Ishikawa (cell line): ENCODE data around the gene NAV2.

Source experiments
- CEBPB ChIP-seq: IDR thresholded peaks from 2 replicates; pipeline ENCODE4 v1.6.1; 2012
- CREB1 ChIP-seq: IDR thresholded peaks from 2 replicates; pipeline ENCODE4 v1.6.1; 2012; ENCODE audit warnings: low read depth
- EGR1 ChIP-seq: IDR thresholded peaks from 2 replicates; pipeline ENCODE4 v1.6.1; 2012
- EP300 ChIP-seq: IDR thresholded peaks from 2 replicates; pipeline ENCODE4 v1.6.1; 2012; ENCODE audit warnings: borderline replicate concordance
- FOXM1 ChIP-seq: IDR thresholded peaks from 2 replicates; pipeline ENCODE4 v1.6.1; 2012; ENCODE audit warnings: low read depth, borderline replicate concordance
- NFIC ChIP-seq: IDR thresholded peaks from 2 replicates; pipeline ENCODE4 v1.6.1; 2012
- RAD21 ChIP-seq: IDR thresholded peaks from 2 replicates; pipeline ENCODE4 v1.6.1; 2012; ENCODE audit warnings: low read depth
- TAF1 ChIP-seq: IDR thresholded peaks from 2 replicates; pipeline ENCODE4 v1.6.1; 2012; ENCODE audit warnings: low read depth, mild to moderate bottlenecking
- TCF12 ChIP-seq: IDR thresholded peaks from 2 replicates; pipeline ENCODE4 v1.6.1; 2012; ENCODE audit warnings: low read depth
- TEAD4 ChIP-seq: IDR thresholded peaks from 2 replicates; pipeline ENCODE4 v1.6.1; 2012
- YY1 ChIP-seq: IDR thresholded peaks from 2 replicates; pipeline ENCODE4 v1.6.1; 2012; ENCODE audit warnings: low read depth
- ZBTB7A ChIP-seq: IDR thresholded peaks from 2 replicates; pipeline ENCODE4 v1.6.1; 2012; ENCODE audit warnings: low read depth
- TF ChIP-seq, protein P1 (sequence below): IDR thresholded peaks from 2 replicates; pipeline ENCODE4 v1.6.1; 2012
- TF ChIP-seq, protein P2 (sequence below): IDR thresholded peaks from 2 replicates; pipeline ENCODE4 v1.6.1; 2012
- TF ChIP-seq, protein P3 (sequence below): IDR thresholded peaks from 2 replicates; pipeline ENCODE4 v1.6.1; 2012; ENCODE audit warnings: low read depth, mild to moderate bottlenecking

Gene NAV2

DNA sequence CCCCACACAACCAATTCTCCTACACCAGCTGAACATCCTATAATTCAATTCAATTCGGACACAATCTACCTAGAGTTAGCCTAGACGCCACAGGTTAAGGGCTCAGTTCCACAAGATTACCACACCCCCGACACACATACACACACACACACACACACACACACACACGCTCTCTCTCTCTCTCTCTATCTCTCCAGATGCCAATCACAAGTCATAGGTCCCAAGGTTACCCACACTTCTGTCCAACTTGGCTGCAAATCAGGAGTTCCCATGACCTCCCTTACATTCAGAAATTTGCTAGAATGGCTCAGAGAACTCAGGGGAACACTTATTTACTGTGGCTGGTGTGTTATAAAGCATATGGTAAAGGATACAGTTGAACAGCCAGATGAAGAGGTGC is 243.6 kb downstream of the NAV2 start:
- no peak for TF ChIP-seq YY1
- no peak for TF ChIP-seq ZBTB7A
- TF ChIP-seq RAD21: no peak
- TF ChIP-seq NFIC: no peak
- no peak for TF ChIP-seq EGR1
- TF ChIP-seq FOXM1: no peak
- TF ChIP-seq, protein P1, sequence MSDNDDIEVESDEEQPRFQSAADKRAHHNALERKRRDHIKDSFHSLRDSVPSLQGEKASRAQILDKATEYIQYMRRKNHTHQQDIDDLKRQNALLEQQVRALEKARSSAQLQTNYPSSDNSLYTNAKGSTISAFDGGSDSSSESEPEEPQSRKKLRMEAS: no peak
- TF ChIP-seq EP300: no peak
- TF ChIP-seq TEAD4: no peak
- no peak for TF ChIP-seq CEBPB
- TF ChIP-seq, protein P2, sequence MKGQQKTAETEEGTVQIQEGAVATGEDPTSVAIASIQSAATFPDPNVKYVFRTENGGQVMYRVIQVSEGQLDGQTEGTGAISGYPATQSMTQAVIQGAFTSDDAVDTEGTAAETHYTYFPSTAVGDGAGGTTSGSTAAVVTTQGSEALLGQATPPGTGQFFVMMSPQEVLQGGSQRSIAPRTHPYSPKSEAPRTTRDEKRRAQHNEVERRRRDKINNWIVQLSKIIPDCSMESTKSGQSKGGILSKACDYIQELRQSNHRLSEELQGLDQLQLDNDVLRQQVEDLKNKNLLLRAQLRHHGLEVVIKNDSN: no peak
- TF ChIP-seq, protein P3, sequence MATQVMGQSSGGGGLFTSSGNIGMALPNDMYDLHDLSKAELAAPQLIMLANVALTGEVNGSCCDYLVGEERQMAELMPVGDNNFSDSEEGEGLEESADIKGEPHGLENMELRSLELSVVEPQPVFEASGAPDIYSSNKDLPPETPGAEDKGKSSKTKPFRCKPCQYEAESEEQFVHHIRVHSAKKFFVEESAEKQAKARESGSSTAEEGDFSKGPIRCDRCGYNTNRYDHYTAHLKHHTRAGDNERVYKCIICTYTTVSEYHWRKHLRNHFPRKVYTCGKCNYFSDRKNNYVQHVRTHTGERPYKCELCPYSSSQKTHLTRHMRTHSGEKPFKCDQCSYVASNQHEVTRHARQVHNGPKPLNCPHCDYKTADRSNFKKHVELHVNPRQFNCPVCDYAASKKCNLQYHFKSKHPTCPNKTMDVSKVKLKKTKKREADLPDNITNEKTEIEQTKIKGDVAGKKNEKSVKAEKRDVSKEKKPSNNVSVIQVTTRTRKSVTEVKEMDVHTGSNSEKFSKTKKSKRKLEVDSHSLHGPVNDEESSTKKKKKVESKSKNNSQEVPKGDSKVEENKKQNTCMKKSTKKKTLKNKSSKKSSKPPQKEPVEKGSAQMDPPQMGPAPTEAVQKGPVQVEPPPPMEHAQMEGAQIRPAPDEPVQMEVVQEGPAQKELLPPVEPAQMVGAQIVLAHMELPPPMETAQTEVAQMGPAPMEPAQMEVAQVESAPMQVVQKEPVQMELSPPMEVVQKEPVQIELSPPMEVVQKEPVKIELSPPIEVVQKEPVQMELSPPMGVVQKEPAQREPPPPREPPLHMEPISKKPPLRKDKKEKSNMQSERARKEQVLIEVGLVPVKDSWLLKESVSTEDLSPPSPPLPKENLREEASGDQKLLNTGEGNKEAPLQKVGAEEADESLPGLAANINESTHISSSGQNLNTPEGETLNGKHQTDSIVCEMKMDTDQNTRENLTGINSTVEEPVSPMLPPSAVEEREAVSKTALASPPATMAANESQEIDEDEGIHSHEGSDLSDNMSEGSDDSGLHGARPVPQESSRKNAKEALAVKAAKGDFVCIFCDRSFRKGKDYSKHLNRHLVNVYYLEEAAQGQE: no peak
- no peak for TF ChIP-seq TCF12
- no peak for TF ChIP-seq CREB1
- no peak for TF ChIP-seq TAF1

DNA sequence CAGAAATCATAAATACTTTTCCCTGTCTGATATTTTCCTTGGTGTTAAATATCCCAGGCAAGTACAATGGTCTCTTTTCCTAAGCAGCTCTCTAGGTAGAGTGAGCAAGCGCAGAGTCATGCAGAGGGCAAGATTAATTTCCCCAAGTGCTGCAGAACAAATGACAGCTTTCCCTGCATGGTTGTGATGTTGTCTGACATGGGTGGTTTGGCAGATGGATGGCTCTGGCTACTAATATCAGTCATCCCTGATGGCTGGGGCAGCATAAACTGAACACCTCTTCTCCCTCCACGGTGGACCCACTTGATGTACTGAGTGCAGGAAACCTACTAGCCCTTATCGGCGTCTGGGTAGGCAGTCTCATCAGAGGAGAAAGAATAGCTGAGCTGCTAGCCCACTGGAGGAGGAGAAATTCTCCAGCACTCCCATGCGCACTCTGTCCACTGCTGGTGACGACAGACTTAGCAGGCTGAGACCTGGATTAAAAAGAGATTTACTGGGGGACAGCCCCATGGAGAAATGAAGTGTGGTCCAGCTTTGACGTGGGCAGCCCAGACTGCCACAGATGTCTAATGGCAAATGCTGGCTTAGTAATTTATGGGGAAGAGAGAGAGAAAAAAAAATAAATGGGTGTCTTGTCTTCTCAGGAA is 244.8 kb downstream of the NAV2 start:
- TF ChIP-seq, protein P3: no peak
- TF ChIP-seq TEAD4: no peak
- no peak for TF ChIP-seq TCF12
- no peak for TF ChIP-seq EGR1
- no peak for TF ChIP-seq EP300
- TF ChIP-seq, protein P2: no peak
- no peak for TF ChIP-seq YY1
- TF ChIP-seq FOXM1: no peak
- TF ChIP-seq, protein P1: no peak
- TF ChIP-seq ZBTB7A: no peak
- TF ChIP-seq NFIC: no peak
- TF ChIP-seq CEBPB: no peak

DNA sequence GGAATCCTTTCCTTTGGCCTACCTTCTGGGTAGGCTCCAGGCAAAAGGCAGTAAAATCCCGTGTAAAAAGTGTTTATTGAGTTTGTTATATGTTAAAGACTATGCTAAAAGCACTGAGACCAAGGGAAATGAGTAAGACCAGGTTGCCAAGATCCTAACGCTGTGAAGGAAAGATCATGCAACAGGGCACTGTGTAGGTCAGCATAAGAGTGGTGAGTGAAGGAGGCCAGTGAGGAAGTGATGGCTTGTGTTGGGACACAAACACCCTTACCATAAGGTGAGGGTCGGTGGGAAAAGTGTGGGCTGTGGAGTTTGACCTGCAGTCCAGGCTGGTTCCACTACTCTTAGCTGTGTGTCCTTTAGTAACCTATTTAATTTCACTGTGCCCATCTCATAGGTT is 245.6 kb downstream of the NAV2 start:
- TF ChIP-seq, protein P2: no peak
- TF ChIP-seq ZBTB7A: no peak
- no peak for TF ChIP-seq FOXM1
- no peak for TF ChIP-seq NFIC
- TF ChIP-seq EGR1: no peak
- TF ChIP-seq, protein P1: no peak
- TF ChIP-seq EP300: no peak
- TF ChIP-seq, protein P3: no peak
- no peak for TF ChIP-seq RAD21
- TF ChIP-seq TEAD4: no peak
- TF ChIP-seq TCF12: no peak

DNA sequence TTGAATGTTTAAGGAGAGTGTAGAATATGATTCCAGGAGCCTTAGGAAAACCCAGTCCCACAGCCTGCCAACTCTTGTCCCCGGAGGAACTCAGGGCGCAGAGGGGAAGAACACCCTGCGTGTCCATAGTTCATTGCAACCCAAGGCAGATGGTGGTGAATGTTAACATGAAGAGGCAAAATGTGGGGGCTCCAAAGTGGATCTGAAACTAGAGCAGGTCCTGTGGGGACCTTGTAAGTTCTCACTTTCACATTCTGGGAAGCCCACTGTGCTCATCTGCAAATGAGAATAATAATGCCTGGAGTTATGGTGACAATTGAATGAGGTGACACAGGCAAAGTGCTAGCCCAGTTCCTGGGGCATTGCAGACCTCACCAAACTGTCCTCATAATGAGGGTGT is 246.6 kb downstream of the NAV2 start:
- TF ChIP-seq NFIC (no peak), FOXM1 (no peak)
